Inflammatory macrophage treated with lipopolysaccharide for 4 hours (primary cell): ENCODE measurements around the gene OR7A5.
"Not testable (repeated sequence)": the region's sequence is repeated elsewhere in the genome, so short reads cannot be mapped to it uniquely, and the experiment has no call there.

Source experiments
- DNase-seq: peaks from one replicate; pipeline ENCODE4 v3.0.0-alpha.2; 2020

Gene OR7A5

GRCh38 chr19:14784730-14785101, 50.3 kb downstream of the OR7A5 start:
- DNase-seq, result peak; percentile 99

DNA sequence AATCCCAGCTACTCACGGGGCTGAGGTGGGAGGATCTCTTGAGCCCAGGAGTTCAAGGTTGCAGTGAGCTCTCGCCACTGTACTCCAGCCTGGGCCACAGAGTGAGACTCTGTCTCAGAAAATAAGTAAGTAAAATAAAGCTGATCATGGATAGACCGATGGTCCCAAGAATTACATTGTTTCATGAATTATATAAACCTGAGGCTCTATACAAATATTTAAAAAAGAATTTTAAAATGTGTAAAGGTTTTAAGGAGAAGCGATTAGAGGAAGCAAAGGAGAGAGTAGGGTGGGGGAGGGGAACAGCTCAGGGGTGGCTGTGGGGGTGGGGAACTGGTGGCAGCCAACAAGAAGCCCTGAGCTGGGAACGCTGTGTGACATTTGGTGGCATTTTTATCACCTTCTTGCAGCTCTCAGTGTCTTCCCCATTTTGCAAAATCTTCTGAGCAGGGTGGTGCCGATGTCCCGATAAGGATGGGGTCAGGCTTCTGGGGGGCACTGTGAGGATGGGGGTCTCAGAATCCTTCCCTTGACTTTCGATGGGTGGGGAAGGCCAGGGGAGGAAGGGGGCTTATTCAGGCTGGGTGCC, 51.5 kb downstream of the OR7A5 start:
- peak; percentile 43 for DNase-seq

DNA sequence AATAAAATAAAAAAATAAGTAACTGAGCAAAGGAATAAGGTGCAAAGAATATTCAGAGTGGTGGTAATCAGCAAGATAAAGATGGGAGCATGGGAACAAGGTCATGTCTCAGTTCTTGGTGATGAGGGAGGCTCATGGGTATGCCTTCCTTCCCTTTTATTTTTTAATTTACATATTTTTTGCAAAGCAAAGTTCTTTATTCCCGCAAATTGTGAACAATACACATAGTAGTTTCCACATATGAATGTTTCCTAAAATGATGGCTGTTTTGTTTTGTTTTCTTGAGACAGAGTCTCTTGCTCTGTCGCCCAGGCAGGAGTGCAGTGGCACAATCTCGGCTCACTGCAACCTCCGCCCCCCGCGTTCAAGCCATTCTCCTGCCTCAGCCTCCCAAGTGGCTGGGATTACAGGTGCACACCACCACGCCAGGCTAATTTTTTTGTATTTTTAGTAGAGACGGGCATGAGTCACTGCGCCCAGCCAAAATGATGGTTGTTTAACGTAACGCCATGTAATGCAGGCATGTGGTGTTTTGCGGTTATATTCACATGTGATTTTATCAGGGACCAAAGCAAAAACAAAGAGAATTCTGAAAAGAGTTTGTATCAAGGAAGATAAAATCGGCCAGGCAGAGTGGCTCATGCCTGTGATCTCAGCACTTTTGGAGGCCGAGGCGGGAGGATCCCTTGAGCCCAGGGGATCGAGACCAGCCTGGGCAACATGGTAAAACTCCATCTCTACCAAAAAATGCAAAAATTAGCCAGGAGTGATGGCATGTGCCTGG, 52.2 kb downstream of the OR7A5 start:
- DNase-seq, result peak; percentile 57

DNA sequence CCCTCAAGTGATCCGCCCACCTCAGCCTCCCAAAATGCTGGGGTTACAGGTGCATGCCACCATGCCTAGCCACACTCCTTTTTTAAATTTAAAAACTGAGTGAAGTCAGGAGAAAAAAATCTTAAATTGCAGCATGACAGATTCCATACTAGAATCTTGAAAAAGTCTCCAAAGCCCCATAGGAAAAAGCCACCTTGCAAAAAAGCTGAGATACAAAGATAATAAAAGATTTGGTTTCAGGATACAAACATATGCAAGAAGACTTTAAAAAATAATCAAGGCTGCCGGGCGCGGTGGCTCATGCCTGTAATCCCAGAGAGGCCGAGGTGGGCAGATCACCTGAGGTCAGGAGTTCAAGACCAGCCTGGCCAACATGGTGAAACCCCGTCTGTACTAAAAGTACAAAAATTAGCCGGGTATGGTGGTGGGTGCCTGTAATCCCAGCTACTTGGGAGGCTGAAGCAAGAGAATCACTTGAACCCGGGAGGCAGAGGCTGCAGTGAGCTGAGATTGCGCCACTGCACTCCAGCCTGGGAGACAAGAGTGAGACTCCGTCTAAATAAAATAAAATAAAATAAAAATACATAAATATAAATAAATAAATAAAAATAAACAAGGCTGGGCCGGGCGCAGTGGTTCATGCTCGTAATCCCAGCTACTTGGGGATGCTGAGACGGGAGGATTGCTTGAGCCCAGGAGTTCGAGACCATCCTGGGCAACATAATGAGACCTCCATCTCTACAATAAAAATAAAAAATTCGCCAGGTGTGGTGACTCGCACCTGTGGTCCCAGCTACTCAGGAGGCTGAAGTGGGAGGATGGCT, 53.1 kb downstream of the OR7A5 start:
- not testable (repeated sequence) for DNase-seq

DNA sequence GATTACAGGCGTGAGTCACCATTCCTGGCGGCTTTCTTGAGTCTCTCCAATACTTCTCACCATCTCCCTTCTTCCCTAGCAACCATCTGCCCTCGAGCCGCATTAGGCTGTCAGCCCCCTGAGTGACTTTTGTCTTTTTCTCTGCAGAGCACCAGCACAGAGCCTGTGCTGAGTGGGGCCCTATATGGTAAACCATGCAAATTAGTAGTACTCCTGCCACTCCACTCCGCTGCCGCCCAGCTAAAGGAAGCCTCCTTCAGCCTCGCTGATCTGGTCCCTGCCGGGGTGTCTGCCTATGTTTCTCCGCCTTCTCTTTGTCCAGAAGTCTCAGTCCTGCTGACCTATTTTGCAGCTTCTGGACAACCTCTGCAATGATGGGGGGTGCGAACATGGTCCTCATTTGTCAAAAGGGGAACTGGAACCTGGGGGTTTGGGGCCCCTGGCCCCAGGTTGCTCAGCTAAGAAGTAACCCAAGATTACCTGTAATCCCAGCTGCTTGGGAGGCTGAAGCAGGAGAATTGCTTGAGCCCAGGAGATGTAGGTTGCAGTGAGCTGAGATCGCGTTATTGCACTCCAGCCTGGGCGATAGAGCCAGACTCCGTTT, 54.3 kb downstream of the OR7A5 start:
- DNase-seq, result not testable (repeated sequence)

DNA sequence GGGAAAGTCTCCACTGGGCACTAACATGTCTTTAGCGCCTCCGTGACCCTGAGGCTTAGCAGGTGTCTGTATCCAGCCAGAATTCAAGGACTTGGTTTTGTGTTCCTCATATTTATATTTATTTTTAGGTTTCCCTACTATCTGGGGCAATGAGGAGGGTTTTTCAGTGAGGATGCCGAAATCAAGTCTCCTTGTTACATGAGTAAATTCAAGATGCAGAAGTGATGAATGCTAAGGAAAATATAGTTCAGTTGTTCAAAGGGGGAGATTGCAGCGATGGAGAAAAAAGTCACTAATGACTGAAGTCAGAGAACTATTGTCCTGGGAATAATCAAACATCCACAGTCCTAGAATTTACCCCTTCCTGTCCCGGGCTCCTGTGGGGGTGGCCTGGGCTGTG, 55.8 kb downstream of the OR7A5 start:
- peak; percentile 58 for DNase-seq

GRCh38 chr19:14778110-14778845, 56.7 kb downstream of the OR7A5 start, which contains the start of gene ADGRE2:
Gene ADGRE2 (minus strand): TSS chr19:14778560. CDS start chr19:14776756, 1,804 bp downstream.
- DNase-seq, result peak; percentile 62

DNA sequence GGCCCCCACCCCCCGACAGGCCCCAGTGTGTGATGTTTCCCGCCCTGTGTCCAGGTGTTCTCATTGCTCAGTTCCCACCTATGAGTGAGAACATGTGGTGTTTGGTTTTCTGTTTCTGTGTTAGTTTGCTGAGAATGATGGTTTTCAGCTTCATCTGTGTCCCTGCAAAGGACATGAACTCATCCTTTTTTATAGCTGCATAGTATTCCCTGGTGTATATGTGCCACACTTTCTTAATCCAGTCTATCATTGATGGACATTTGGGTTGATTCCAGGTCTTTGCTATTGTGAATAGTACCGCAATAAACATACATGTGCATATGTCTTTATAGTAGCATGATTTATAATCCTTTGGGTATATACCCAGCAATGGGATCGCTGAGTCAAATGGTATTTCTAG, 57.3 kb downstream of the OR7A5 start:
- not testable (repeated sequence) for DNase-seq
